Trophoblast cell (in vitro differentiated cells and primary cell): ENCODE results near the gene ADRA1B.

ENCODE experiments used
- DNase-seq, 2 donors: peaks; one replicate each; pipeline ENCODE4 v3.0.0-alpha.2; 2016
- H2AFZ ChIP-seq: 2 replicates; pipeline ENCODE4 v1.6.1; 2013; ENCODE audit warnings: low read length, moderate library complexity, mild to moderate bottlenecking; ENCODE audit not compliant: insufficient read depth, poor library complexity
- H2AK5ac ChIP-seq: 2 replicates; pipeline ENCODE4 v1.6.1; 2013; ENCODE audit warnings: mild to moderate bottlenecking, low read length
- H2BK120ac ChIP-seq: 2 replicates; pipeline ENCODE4 v1.6.1; 2013; ENCODE audit warnings: low read length, mild to moderate bottlenecking, moderate library complexity; ENCODE audit not compliant: insufficient read depth, poor library complexity
- H2BK12ac ChIP-seq: 2 replicates; pipeline ENCODE4 v1.6.1; 2013; ENCODE audit warnings: mild to moderate bottlenecking, low read length, moderate library complexity
- H2BK5ac ChIP-seq: 2 replicates; pipeline ENCODE4 v1.6.1; 2013; ENCODE audit warnings: low read length, low read depth, moderate library complexity, mild to moderate bottlenecking; ENCODE audit not compliant: poor library complexity
- H3K14ac ChIP-seq: 2 replicates; pipeline ENCODE4 v1.6.1; 2013; ENCODE audit warnings: mild to moderate bottlenecking, low read length
- H3K18ac ChIP-seq: 2 replicates; pipeline ENCODE4 v1.6.1; 2013; ENCODE audit warnings: mild to moderate bottlenecking, low read length
- H3K23ac ChIP-seq: 2 replicates; pipeline ENCODE4 v1.6.1; 2013; ENCODE audit warnings: low read length
- H3K27ac ChIP-seq: 2 replicates; pipeline ENCODE4 v1.5.1; 2013; ENCODE audit warnings: low read depth, mild to moderate bottlenecking, inconsistent platforms, low read length, moderate library complexity
- H3K27me3 ChIP-seq: 2 replicates; pipeline ENCODE4 v1.6.1; 2013; ENCODE audit warnings: inconsistent platforms, mild to moderate bottlenecking, low read length, moderate library complexity; ENCODE audit not compliant: insufficient read depth
- H3K36me3 ChIP-seq, 2 experiments: 1 replicate in 1 of 2; 2 replicates in 1 of 2; pipeline ENCODE4 v1.6.1; 2013; ENCODE audit warnings: low read length in 2 of 2, mild to moderate bottlenecking in 2 of 2, moderate library complexity in 1 of 2; ENCODE audit not compliant: insufficient read depth in 2 of 2, control insufficient read depth in 1 of 2
- H3K4ac ChIP-seq: 2 replicates; pipeline ENCODE4 v1.6.1; 2013; ENCODE audit warnings: low read depth, mild to moderate bottlenecking, low read length, moderate library complexity
- H3K4me1 ChIP-seq, 2 experiments: 1 replicate in 1 of 2; 2 replicates in 1 of 2; pipeline ENCODE4 v1.6.1; 2013; ENCODE audit warnings: low read length in 2 of 2, mild to moderate bottlenecking in 2 of 2, moderate library complexity in 1 of 2; ENCODE audit not compliant: insufficient read depth in 2 of 2, control insufficient read depth in 1 of 2
- H3K4me2 ChIP-seq: 2 replicates; pipeline ENCODE4 v1.6.1; 2013; ENCODE audit warnings: inconsistent platforms, mild to moderate bottlenecking, low read length, moderate library complexity
- H3K4me3 ChIP-seq: 2 replicates; pipeline ENCODE4 v1.5.1; 2013; ENCODE audit warnings: mild to moderate bottlenecking, low read depth, low read length, inconsistent platforms
- H3K79me1 ChIP-seq: one replicate; pipeline ENCODE4 v1.6.1; 2013; ENCODE audit warnings: low read length
- H3K79me2 ChIP-seq: 2 replicates; pipeline ENCODE4 v1.6.1; 2013; ENCODE audit warnings: low read length, mild to moderate bottlenecking; ENCODE audit not compliant: control insufficient read depth, insufficient read depth, poor library complexity
- H3K9ac ChIP-seq: 2 replicates; pipeline ENCODE4 v1.6.1; 2013; ENCODE audit warnings: mild to moderate bottlenecking, low read length
- H3K9me3 ChIP-seq: 2 replicates; pipeline ENCODE4 v1.6.1; 2013; ENCODE audit warnings: low read depth, mild to moderate bottlenecking, control low read depth, inconsistent platforms, low read length; ENCODE audit not compliant: insufficient read depth
- H4K12ac ChIP-seq: 2 replicates; pipeline ENCODE4 v1.6.1; 2013; ENCODE audit warnings: low read depth, mild to moderate bottlenecking, low read length, moderate library complexity
- H4K8ac ChIP-seq: 2 replicates; pipeline ENCODE4 v1.6.1; 2013; ENCODE audit warnings: low read depth, mild to moderate bottlenecking, low read length, moderate library complexity
- H4K91ac ChIP-seq: one replicate; pipeline ENCODE4 v1.6.1; 2013; ENCODE audit warnings: low read depth, mild to moderate bottlenecking, low read length, moderate library complexity
- WGBS: extraction: QIAGEN DNeasy Blood & Tissue Kit; methylation state at CpG from one replicate; pipeline ENCODE4 v1.1.7; 2013; ENCODE audit warnings: missing lambda C conversion rate; ENCODE audit not compliant: insufficient read length, insufficient coverage; ENCODE audit errors: extremely low coverage; 5-methylcytosine and 5-hydroxymethylcytosine counted together

ADRA1B gene

GRCh38 chr5:159993194-159993593 is 76.9 kb downstream of the ADRA1B start:
- Histone ChIP-seq H3K9me3 (peaks cover 2% of the 10 kb centered on the region), H2BK120ac (no peak overlapping the region), H3K27ac (no peak overlapping the region), H3K23ac (no peak overlapping the region), H2BK12ac (no peak overlapping the region), H3K4ac (no peak overlapping the region), H4K12ac (no peak overlapping the region), H4K91ac (no peak overlapping the region), H3K79me1 (no peaks in the 10 kb centered on the region), H2AK5ac (no peak overlapping the region), H3K79me2 (no peaks in the 10 kb centered on the region), H2BK5ac (no peak overlapping the region), H3K14ac (no peak overlapping the region), H3K9ac (no peak overlapping the region), H3K36me3 (no peaks in the 10 kb centered on the region), H2AFZ (no peak overlapping the region), H3K27me3 (no peaks in the 10 kb centered on the region), H4K8ac (no peak overlapping the region), H3K18ac (no peak overlapping the region), H3K4me3 (no peak overlapping the region), H3K4me2 (no peak overlapping the region), H3K4me1 (no peaks in the 10 kb centered on the region)
- DNase-seq, result no peak
- WGBS, result no CpG with 5 or more reads among the region's 2 CpGs

GRCh38 chr5:159995907-159996306 is 79.6 kb downstream of the ADRA1B start:
- DNase-seq, result no peak

GRCh38 chr5:160001457-160001856 is 85.2 kb downstream of the ADRA1B start:
- Histone ChIP-seq H3K4me2 (no peak overlapping the region), H3K79me2 (no peaks in the 10 kb centered on the region), H2BK120ac (no peak overlapping the region), H3K9ac (no peak overlapping the region), H3K23ac (peak overlapping the region; percentile 51), H3K4me3 (no peak overlapping the region), H3K18ac (no peak overlapping the region), H2BK12ac (no peak overlapping the region), H4K91ac (no peak overlapping the region), H4K12ac (no peak overlapping the region), H2BK5ac (no peak overlapping the region), H2AK5ac (no peak overlapping the region), H3K27me3 (no peaks in the 10 kb centered on the region), H3K4me1 (no peaks in the 10 kb centered on the region), H4K8ac (no peak overlapping the region), H3K36me3 (no peaks in the 10 kb centered on the region), H3K14ac (no peak overlapping the region), H3K4ac (no peak overlapping the region), H2AFZ (no peak overlapping the region), H3K27ac (no peak overlapping the region), H3K9me3 (no peaks in the 10 kb centered on the region), H3K79me1 (no peaks in the 10 kb centered on the region)
- no CpG with 5 or more reads among the region's 3 CpGs for WGBS
- no peak for DNase-seq

More at GRCh38 chr5:159995907-159996306, 79.6 kb downstream of the ADRA1B start:
- H3K36me3 ChIP-seq, result no peaks in the 10 kb centered on the region
- no peak overlapping the region for H3K23ac ChIP-seq
- no peak overlapping the region for H2BK120ac ChIP-seq
- H3K27ac ChIP-seq, result no peak overlapping the region
- no peak overlapping the region for H4K91ac ChIP-seq
- no peaks in the 10 kb centered on the region for H3K79me2 ChIP-seq
- H3K9ac ChIP-seq, result no peak overlapping the region
- H3K4me1 ChIP-seq, result no peaks in the 10 kb centered on the region
- H2BK5ac ChIP-seq, result no peak overlapping the region
- H3K79me1 ChIP-seq, result no peaks in the 10 kb centered on the region
- H3K14ac ChIP-seq, result no peak overlapping the region
- no peak overlapping the region for H2AK5ac ChIP-seq
- no peak overlapping the region for H4K8ac ChIP-seq
- no peak overlapping the region for H2AFZ ChIP-seq
- H3K9me3 ChIP-seq, result peaks cover 2% of the 10 kb centered on the region
- H3K27me3 ChIP-seq, result no peaks in the 10 kb centered on the region
- H3K4me2 ChIP-seq, result no peak overlapping the region
- whole genome bisulfite sequencing, result no CpG with 5 or more reads among the region's 3 CpGs
- no peak overlapping the region for H2BK12ac ChIP-seq
- no peak overlapping the region for H4K12ac ChIP-seq
- H3K4ac ChIP-seq, result no peak overlapping the region
- H3K18ac ChIP-seq, result no peak overlapping the region
- no peak overlapping the region for H3K4me3 ChIP-seq

- H2BK120ac ChIP-seq, result no peak overlapping the region
- WGBS, result no CpG with 5 or more reads among the region's 3 CpGs
- H3K23ac ChIP-seq, result no peak overlapping the region
- peaks cover 3 to 6% of the 10 kb centered on the region in 2 experiments for H3K4me1 ChIP-seq
- no peak overlapping the region for H2BK5ac ChIP-seq
- H4K12ac ChIP-seq, result no peak overlapping the region
- no peak overlapping the region for H2AK5ac ChIP-seq
- H3K27me3 ChIP-seq, result no peaks in the 10 kb centered on the region
- H3K4ac ChIP-seq, result no peak overlapping the region
- peaks cover 3 to 5% of the 10 kb centered on the region in 2 experiments for H3K36me3 ChIP-seq
- H3K9me3 ChIP-seq, result no peaks in the 10 kb centered on the region
- no peak overlapping the region for H4K91ac ChIP-seq
- H2AFZ ChIP-seq, result no peak overlapping the region
- no peak for DNase-seq
- H3K27ac ChIP-seq, result no peak overlapping the region
- H3K79me2 ChIP-seq, result peaks cover 5% of the 10 kb centered on the region
- H3K4me3 ChIP-seq, result no peak overlapping the region
- H2BK12ac ChIP-seq, result no peak overlapping the region
- H4K8ac ChIP-seq, result no peak overlapping the region
- no peak overlapping the region for H3K14ac ChIP-seq
- H3K79me1 ChIP-seq, result no peaks in the 10 kb centered on the region
- H3K9ac ChIP-seq, result no peak overlapping the region
- no peak overlapping the region for H3K4me2 ChIP-seq
- H3K18ac ChIP-seq, result no peak overlapping the region
These were observed 91.2 kb downstream of the ADRA1B start for GRCh38 chr5:160007514-160007913.
